Right ventricle myocardium inferior (tissue), 1 donor: ENCODE measurements around the gene ZNF302. TPM values are rescaled to one million over a fixed set of nuclear protein-coding genes. Genes with fewer than 3 reads are reported as not detected.
"Not testable (repeated sequence)": the region's sequence is repeated elsewhere in the genome, so short reads cannot be mapped to it uniquely, and the experiment has no call there.

ENCODE experiments used
- ATAC-seq: fragments of 200-7000 bp; cut with Tn5 transposase; one replicate; pipeline ENCODE4 v1.9.1; 2020; ENCODE audit warnings: mild to moderate bottlenecking, moderate library complexity
- DNase-seq: peaks from one replicate; pipeline ENCODE4 v3.0.0; 2021; ENCODE audit errors: missing footprints
- intact Hi-C: fragments of 100-400 bp; cut with DNase I; formaldehyde crosslinking; loops from one replicate; pipeline ENCODE4 v1.11.0; 2022
- long read RNA-seq: library from polyadenylated mRNA; unstranded; transcript quantifications from one replicate; pipeline ENCODE4 v2.0.0, GENCODE V29; 2021
- total RNA-seq: library from RNA; stranded (reverse); fragmentation: NEBNext Ultra II Directional; extraction: Animal tissue kit (Norgen Biotek cat#: 25700); gene quantifications from one replicate; pipeline ENCODE4 v1.2.1, GENCODE V29; 2021
- donor health status: DM: no; HTN: yes; CAD: no; lungs with severe emphysema.

The ZNF302 gene
- total RNA-seq = 37.9 TPM
- long read RNA-seq, transcript ZNF302-201 (5 exons, 2,590 nt) = major isoform, 6 of 27 reads
- long read RNA-seq, partial matches to known transcripts = 1 of 27 reads
- long read RNA-seq, other reads (novel, unspliced or antisense) = 16 of 27 reads

- DNase-seq = peak; percentile 98
- peak; percentile 99 for ATAC-seq
- intact Hi-C loops = loop anchor here (2.0 kb wide), 1 partner anchor 55 kb away; no protein-coding TSS in a partner anchor
Measured at GRCh38 chr19:34677386-34678084, at the start of gene ZNF302. ZNF302 (plus strand) TSS chr19:34677678; CDS start chr19:34678805, 1,127 bp downstream.

GRCh38 chr19:34633802-34634201 lies 43.7 kb upstream of the ZNF302 start:
- ATAC-seq (no peak), DNase-seq (no peak)
- intact Hi-C loops = no loop called here

DNA sequence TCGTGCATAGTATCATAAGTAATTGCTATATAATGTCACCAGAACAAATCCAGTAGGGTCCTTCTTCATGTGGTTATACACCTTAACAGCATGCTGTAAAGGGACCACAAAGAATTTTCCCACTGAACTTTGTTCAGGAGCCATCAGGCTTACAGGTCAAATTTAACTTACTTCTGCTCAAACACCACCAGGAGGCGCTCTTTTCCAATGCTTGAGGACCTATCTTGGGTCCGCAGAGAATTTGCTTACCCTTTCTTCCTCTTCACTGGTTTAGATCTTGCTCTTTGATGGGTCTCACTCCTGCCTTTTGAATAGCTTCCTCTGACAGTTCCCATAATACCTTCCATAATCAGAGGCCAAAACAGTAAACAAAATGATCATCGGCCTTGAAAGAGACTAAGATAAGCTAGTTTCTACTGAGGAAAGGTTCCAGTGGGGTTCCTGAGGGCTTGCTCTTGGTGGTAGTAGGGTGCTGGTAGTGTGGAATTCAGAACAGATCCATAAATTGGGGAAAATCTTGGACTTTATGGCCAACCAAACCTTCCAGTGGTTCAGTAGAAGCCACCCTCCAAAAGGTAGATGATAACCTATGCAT lies 37.9 kb upstream of the ZNF302 start:
- ATAC-seq (peak; percentile 54), DNase-seq (no peak)
- intact Hi-C loops = loop anchor here (1.0 to 5.0 kb wide), 2 partner anchors 73 to 82 kb away; no protein-coding TSS in a partner anchor

DNA sequence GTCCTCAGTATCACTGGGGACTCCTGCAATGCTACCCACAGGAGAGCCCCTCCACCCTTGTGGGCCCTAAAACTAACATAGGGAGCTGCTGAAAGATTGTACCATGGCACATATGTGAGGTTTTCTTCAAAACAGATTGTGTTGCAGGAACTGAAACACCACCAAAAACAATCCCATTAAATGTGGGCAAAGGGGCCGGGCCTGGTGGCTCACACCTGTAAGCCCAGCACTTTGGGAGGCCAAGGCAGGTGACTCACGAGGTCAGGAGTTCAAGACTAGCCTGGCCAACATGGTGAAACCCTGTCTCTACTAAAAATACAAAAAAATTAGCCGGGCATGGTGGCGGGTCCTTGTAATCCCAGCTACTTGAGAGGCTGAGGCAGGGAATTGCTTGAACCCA lies 35.2 kb upstream of the ZNF302 start:
- intact Hi-C loops = no loop called here

DNA sequence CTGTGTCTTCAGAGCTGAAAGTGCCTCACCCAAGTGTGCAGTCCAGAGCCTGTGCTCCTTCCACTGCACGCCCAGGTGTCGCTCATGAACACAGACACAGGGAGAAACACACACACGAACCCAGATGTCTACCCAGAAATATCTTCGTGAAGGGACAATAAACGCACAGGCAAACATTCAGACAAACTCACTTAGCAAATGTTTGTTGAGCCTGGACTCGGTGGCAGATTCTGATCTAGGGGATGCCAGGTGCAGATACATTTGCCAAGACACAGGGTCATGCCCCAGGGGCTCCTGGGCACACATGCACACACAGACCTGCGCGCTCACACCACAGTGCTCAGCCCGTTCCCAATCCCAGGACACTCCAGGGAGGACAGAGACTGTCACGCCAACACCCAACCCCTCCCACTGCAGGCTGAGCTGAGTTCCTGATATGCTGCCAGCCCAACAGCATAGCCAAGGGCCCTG lies 32.5 kb upstream of the ZNF302 start:
- intact Hi-C loops = no loop called here
- ATAC-seq = peak; percentile 59

More for the DNA sequence above, 35.2 kb upstream of the ZNF302 start:
- DNase-seq (no peak), ATAC-seq (no peak)

DNA sequence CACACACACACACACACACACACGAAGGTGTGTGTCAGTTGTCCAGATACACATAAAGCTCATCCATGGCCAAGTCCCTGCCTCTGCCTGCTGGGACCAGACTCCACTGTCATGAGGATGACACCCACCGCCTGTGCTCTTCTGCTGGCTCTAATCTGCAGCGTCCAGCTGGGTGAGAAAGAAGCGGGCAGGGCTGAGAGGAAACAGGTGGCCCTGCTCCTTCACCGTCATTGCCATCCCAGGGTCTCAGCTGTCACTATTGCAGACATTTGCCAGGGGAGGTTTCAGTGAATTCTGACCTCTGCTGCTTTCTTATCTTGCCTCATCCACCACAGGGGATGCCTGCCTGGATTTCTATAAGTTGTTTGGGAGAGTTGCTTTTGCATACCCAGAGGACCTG lies 31.9 kb upstream of the ZNF302 start:
- intact Hi-C loops = no loop called here
- DNase-seq (no peak), ATAC-seq (no peak)

More for the DNA sequence above, 32.5 kb upstream of the ZNF302 start:
- DNase-seq = no peak

DNA sequence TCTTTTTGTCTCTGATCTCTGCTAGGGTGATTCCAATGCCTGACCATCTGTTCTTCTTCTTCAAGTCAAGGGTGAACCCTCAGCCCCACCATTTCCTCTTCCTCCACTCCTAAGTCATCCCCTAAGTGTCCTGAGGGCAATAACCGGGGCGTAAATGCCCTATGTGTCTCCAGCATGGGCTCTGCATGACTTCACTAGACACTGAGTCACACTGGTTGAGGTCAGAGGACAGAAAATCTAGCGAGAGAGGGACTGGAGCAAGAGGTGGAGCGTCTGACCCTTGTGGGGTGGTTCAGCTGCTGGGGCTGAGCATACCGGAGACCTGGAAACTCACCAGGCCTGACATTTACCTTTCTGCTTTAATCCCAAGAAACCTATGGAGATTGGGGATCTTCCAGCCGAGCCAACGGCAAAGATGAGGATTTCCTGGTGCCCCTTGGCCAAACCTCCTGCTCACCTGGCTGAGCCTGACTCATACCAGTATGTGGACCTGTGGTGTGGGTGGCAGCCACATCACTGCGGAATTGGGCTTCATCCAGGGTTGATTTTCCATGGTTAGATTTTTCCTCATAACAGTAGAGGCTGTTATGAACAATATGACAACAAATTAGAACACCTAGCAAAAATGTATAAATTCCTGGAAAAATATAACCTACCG lies 27.5 kb upstream of the ZNF302 start:
- intact Hi-C loops = no loop called here
- ATAC-seq (no peak), DNase-seq (no peak)

GRCh38 chr19:34651747-34652146 lies 25.7 kb upstream of the ZNF302 start:
- intact Hi-C loops = no loop called here
- no peak for ATAC-seq
- DNase-seq = no peak

DNA sequence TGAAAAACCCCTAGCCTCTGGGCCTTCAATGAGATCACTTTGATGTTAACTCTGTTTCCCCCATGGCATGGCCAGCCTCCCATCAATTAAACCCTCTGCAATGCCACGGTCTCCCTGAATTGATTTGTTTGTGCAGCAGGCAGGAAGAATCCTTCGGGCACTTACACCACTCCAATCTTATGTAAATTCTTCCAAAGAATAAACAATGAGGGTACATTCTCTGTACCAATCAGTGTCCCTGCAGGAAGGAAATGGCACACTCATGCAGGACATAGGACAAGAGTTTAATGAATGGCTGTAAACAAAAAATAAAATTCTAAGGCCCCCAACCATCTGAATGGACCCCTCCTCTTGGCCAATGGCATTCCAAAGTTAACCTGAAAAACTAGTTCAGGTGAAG lies 22.7 kb upstream of the ZNF302 start:
- intact Hi-C loops = no loop called here
- ATAC-seq (no peak), DNase-seq (no peak)

DNA sequence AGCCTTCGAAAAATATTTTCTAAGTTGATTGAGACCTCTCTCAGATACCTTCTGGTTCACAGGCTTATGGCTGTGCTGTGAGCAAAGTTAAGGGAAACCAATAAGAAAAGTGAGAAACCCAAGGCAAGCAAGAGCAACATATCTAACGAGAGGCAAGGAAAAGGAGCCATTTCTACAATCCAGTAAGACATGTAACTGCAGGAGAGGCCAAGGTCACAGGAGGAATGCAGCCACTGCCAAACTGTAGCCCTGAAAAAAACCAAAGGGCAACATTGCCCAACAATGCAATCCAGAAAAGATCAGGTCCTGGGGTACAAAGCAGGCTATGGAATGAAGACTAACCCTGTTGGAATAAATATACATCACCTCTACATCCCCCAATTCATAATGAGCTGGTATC lies 21.8 kb upstream of the ZNF302 start:
- intact Hi-C loops = no loop called here
- ATAC-seq (no peak), DNase-seq (no peak)

DNA sequence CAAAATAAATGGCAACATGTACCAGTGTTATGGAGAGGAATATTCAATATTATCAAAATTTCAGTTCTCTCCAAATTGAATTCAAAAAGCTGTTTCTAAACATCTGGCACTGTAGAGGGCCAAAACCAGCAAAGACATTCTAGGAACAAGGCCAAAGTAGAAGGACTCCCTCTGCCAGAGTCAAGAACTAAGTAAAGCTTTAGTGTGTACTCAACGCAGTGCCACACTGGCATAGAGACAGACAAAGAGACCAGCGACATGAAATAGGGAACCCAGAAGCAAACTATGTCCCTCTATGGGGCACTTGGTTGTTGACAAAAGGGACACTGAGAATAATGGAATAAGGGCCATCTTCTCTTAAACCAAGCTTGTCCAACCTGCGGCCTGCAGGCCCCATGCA lies 16.1 kb upstream of the ZNF302 start:
- ATAC-seq (peak; percentile 83), DNase-seq (no peak)
- intact Hi-C loops = no loop called here

DNA sequence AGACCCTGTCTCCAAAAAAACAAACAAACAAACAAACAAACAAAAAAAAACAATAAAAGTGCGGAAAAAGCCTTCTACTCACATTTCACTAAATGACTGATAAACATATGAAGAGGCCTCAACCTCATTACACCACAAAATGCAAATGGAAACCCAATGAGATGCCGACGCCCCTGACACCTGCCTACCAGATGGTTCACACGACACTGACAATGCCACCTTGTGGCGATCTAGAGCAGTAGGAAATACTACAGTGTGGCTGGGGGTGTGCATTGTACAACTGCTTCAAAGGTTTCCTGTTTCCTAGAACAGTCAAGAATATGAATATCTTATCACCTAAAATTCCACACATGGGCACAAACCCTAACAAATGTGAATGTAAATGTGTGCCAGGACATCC lies 14.6 kb upstream of the ZNF302 start:
- ATAC-seq = no peak
- intact Hi-C loops = no loop called here
- DNase-seq = no peak

DNA sequence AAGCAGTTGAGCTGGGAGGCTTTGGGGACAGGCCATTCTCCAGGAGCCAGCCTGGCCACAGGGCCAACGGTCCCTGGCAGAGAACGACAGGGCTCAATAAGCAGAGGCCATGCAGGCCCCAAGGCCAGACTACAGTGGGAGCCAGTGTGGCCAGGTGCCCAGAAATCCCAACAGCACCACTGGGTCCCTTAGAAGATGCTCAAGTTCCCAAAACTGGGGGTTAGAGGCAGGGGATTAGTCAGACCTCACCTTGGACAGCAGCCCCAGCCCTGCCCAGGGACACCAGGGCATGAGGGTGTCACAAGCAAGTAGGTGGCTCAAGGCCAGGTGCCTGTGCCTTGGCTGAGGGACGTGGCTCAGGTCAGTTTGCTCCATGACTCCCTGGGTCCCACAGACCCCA lies 13.3 kb upstream of the ZNF302 start:
- intact Hi-C loops = no loop called here
- ATAC-seq = peak; percentile 61
- DNase-seq = no peak

DNA sequence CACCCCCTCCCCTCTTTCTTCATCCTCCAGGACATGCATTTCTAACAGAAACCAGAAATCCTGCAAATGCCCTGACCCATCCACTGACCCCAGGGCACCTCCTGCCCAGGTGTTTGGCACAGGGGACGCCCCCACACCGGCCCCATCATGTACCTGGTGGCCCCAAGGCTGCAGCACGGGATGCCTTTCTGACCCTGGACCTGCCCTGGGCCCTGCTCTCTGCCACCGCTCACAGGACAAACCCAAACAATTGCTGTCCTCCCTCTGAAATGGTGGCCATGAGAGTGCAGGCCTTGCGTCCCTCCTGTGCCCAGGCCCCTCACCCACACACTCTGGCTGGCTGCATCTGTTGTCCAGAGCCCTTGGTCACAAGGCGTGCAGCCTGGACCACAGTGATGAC lies 12.6 kb upstream of the ZNF302 start:
- no peak for DNase-seq
- intact Hi-C loops = no loop called here

GRCh38 chr19:34665275-34665674 lies 12.2 kb upstream of the ZNF302 start:
- intact Hi-C loops, DNase-seq, ATAC-seq: not testable (repeated sequence)

More for the DNA sequence above, 12.6 kb upstream of the ZNF302 start:
- no peak for ATAC-seq

GRCh38 chr19:34666200-34666957 lies 11.1 kb upstream of the ZNF302 start:
- peak; percentile 60 for DNase-seq
- no peak for ATAC-seq
- intact Hi-C loops = no loop called here

DNA sequence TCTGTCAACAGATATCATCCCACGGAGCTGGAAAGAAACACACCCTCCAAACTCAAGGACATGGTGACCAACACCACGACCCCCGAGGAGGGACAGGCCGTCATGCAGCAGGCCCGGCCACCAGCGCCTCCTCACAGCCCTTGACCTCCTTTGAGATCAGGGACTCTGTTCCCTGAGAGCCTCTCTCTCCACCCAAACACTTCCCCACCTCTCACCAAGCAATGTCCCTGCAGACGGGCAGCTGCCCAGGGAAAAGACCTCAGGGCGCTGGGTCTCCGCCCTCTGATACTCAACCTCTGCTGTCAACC lies 10.6 kb upstream of the ZNF302 start:
- DNase-seq = peak; percentile 48
- ATAC-seq = no peak
- intact Hi-C loops = no loop called here

DNA sequence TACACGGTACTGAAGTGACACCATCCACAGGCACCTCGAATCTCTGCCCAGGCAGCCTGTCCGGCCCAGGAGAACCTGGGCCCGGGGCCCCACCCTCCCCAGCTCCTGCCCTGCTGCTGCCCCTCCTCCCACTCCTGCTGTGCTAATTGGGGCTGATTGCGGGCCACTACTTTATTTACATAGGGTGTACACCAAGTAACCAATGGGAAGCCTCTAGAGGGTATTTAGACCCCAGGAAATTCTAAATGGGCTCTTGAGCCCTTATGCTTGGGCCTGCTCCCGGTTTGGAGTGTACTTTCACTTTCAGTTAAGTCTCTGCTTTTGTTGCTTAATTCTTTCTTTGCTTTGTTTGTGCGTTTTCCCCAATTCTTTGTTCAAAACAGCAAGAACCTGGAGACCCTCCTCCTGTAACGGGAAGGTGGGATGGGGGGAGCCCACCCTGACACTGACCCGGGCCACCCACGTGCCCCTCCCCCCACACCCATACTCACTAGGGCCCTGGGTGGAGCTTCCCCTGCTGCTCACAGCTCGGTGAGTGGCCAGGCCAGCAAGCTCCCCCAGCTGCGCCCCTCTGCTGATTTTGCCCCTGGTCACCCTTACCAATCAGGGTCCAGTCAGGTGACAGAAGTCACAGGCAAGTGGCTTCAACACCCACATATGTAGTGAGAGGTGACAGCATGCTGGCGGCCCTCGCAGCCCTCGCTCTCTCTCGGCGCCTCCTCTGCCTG lies 10.0 kb upstream of the ZNF302 start:
- no peak for ATAC-seq
- intact Hi-C loops = no loop called here
- DNase-seq = no peak
